ENCODE data around the gene NDUFA13. TPM values are rescaled to one million over a fixed set of nuclear protein-coding genes. Genes with fewer than 3 reads are reported as not detected.

NDUFA13 gene
- total RNA-seq, 1 donor from 2014 or later: 47.9 TPM

DNA sequence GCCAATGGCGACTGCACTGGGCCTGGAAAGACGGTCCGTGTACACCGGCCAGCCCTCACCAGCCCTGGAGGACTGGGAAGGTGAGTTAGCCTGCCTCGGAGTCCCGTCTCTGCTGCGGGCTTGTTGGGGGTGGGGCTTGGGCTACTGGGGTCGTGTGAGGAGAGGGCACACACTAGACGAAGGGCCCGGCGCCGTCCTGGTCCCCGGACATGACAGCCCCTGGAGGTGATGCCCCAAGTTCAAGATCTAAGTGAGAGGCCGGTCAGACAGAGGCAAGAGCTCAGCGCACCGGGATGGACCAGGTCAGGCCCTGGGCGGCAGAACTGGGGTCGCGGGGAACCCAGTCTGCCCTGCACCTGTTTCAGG is 23.7 kb downstream of the NDUFA13 start:
- Histone ChIP-seq H3K9me3 (no peaks in the 10 kb centered on the region), H3K27me3 (no peaks in the 10 kb centered on the region), H3K36me3 (no peaks in the 10 kb centered on the region), H3K4me3 (no peak overlapping the region), H3K27ac (no peak overlapping the region), H3K4me1 (peaks cover 37% of the 10 kb centered on the region)
- intact Hi-C loops (cut with DNase I): loop anchor here (2.0 to 10.0 kb wide), 3 partner anchors 77 to 735 kb away; no protein-coding TSS in a partner anchor
- TF ChIP-seq, protein P1, sequence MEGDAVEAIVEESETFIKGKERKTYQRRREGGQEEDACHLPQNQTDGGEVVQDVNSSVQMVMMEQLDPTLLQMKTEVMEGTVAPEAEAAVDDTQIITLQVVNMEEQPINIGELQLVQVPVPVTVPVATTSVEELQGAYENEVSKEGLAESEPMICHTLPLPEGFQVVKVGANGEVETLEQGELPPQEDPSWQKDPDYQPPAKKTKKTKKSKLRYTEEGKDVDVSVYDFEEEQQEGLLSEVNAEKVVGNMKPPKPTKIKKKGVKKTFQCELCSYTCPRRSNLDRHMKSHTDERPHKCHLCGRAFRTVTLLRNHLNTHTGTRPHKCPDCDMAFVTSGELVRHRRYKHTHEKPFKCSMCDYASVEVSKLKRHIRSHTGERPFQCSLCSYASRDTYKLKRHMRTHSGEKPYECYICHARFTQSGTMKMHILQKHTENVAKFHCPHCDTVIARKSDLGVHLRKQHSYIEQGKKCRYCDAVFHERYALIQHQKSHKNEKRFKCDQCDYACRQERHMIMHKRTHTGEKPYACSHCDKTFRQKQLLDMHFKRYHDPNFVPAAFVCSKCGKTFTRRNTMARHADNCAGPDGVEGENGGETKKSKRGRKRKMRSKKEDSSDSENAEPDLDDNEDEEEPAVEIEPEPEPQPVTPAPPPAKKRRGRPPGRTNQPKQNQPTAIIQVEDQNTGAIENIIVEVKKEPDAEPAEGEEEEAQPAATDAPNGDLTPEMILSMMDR (IDR thresholded peaks at IDR 0.05): no peak
- TF ChIP-seq POLR2AphosphoS5 (IDR thresholded peaks at IDR 0.05; ENCODE audit: insufficient read depth in 1 of 2, low read depth in 1 of 2): no peak
- DNase-seq (ENCODE audit: extremely low spot score in 2 of 2): no peak

DNA sequence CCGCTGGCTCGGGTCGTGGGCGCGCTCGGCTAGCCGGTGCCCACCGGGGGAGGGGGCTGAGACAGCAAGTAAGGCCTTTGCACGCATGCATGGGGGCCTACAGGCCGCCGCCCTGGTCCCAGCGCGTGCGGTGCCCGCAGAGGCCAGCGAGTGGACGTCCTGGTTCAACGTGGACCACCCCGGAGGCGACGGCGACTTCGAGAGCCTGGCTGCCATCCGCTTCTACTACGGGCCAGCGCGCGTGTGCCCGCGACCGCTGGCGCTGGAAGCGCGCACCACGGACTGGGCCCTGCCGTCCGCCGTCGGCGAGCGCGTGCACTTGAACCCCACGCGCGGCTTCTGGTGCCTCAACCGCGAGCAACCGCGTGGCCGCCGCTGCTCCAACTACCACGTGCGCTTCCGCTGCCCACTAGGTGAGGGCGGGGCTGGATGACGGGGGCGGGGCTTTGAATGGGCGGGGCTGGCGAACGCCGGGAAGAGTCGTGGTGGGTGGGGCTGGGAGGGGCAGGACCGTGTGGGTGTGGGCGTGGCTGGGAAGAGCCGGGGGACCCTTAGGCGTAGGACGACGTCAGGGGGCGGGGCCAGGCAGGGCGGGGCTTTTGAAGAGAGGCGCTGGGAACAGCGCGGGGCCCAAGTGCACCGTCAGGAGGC is 24.2 kb downstream of the NDUFA13 start:
- Histone ChIP-seq H3K27me3 (no peaks in the 10 kb centered on the region), H3K36me3 (no peaks in the 10 kb centered on the region), H3K27ac (no peak overlapping the region), H3K9me3 (no peaks in the 10 kb centered on the region), H3K4me3 (peak overlapping the region; percentile 16 to 21), H3K4me1 (peaks cover 37% of the 10 kb centered on the region)
- TF ChIP-seq, protein P1 (IDR thresholded peaks at IDR 0.05): no peak
- TF ChIP-seq POLR2A (IDR thresholded peaks at IDR 0.05) (no peak), POLR2AphosphoS5 (IDR thresholded peaks at IDR 0.05; ENCODE audit: insufficient read depth in 1 of 2, low read depth in 1 of 2) (no peak)
- no peak for DNase-seq (ENCODE audit: extremely low spot score in 2 of 2)
- intact Hi-C loops (cut with DNase I): loop anchor here (10.0 kb wide), 1 partner anchor 415 kb away; no protein-coding TSS in a partner anchor

DNA sequence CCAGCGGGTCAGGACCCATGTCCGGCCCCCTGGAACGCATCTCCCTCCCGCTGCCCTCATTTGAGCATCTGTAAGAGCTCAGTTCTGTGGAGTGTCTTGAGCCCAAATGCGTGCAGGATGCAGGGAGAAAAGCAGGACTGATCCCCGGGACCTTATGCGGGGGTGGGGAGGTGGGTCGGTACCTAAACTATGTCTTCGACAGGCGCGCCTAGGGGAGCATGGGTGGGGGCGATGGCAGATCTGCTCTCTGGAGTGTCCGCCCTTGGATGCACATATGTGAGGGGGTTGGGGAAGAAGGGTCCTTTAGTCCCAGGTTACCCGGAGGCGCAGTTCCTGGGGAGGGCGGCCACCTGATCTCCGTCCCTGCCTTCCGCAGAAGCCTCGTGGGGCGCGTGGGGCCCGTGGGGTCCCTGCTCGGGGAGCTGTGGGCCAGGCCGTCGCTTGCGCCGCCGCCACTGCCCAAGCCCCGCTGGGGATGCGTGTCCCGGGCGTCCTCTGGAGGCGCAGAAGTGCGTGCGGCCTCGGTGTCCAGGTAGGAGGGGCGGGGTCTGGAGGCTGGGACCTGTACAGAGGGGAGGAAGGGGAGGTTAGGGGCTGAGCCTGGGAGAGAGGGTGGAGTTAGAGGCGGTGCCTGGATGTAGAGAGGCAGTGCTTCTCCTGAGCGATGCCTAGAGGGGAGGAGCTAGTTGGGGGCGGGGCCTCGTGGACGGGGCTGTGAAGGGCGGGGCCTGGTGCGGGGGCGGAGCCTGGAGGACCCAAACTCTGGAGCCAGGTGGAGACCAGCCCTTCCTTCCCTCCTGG is 24.9 kb downstream of the NDUFA13 start:
- Histone ChIP-seq H3K4me3 (peak overlapping the region; percentile 16 to 21), H3K9me3 (no peaks in the 10 kb centered on the region), H3K4me1 (peaks cover 37% of the 10 kb centered on the region), H3K27me3 (no peaks in the 10 kb centered on the region), H3K27ac (no peak overlapping the region), H3K36me3 (no peaks in the 10 kb centered on the region)
- no peak for DNase-seq (ENCODE audit: extremely low spot score in 2 of 2)
- TF ChIP-seq, protein P1 (IDR thresholded peaks at IDR 0.05): no peak
- intact Hi-C loops (cut with DNase I): loop anchor here (10.0 kb wide), 1 partner anchor 414 kb away; no protein-coding TSS in a partner anchor

DNA sequence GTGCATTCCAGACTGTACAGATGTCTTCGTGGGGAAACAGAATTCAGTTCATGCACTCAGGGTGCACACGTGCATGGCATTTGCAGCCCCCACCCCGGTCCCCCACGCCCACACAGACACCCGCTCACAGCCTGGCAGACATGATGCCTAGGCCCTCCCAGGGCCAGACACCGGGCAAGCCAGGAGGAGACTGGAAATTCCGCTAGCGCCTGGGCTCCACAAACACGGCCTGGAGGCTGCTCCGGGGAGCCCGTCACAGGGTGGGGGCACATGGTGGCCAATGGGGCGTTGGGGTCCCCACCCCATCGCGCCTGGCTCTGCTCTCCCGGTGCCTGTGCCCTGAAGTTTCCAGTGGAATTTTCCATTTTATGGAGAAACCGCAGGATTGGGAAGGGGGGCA is 25.6 kb downstream of the NDUFA13 start:
- Histone ChIP-seq H3K9me3 (no peaks in the 10 kb centered on the region), H3K4me1 (peaks cover 37% of the 10 kb centered on the region), H3K27me3 (no peaks in the 10 kb centered on the region), H3K4me3 (no peak overlapping the region), H3K36me3 (no peaks in the 10 kb centered on the region), H3K27ac (no peak overlapping the region)
- TF ChIP-seq, protein P1 (IDR thresholded peaks at IDR 0.05): no peak
- no peak for TF ChIP-seq POLR2A (IDR thresholded peaks at IDR 0.05)
- TF ChIP-seq POLR2AphosphoS5 (IDR thresholded peaks at IDR 0.05; ENCODE audit: insufficient read depth in 1 of 2, low read depth in 1 of 2): no peak
- DNase-seq (ENCODE audit: extremely low spot score in 2 of 2): no peak
- intact Hi-C loops (cut with DNase I): loop anchor here (10.0 kb wide), 1 partner anchor 413 kb away; no protein-coding TSS in a partner anchor

DNA sequence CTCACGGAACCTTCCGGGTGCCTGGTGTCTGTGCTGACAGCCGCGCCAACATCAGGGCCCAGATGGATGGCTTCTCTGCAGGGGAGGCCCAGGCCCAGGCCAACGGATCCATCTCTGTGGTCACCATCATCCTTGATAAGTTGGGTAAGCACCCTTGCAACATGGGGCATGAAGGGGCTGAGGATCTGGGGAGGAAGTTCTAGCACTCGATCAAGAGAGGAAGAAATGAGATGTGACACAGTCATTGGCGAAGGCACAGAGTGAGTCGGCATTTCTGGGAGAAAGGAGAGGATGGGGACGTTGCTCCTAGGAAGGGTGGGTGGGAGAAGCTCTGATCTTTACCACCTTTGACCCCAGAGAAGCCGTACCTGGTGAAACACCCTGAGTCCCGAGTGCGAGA is 26.5 kb downstream of the NDUFA13 start:
- intact Hi-C loops (cut with DNase I): loop anchor here (10.0 kb wide), 1 partner anchor 412 kb away; no protein-coding TSS in a partner anchor
- DNase-seq (ENCODE audit: extremely low spot score in 2 of 2): no peak
- H3K27ac ChIP-seq: no peak overlapping the region
- no peak overlapping the region for H3K4me3 ChIP-seq
- no peaks in the 10 kb centered on the region for H3K36me3 ChIP-seq
- H3K4me1 ChIP-seq: peaks cover 37% of the 10 kb centered on the region
- H3K27me3 ChIP-seq: no peaks in the 10 kb centered on the region
- no peaks in the 10 kb centered on the region for H3K9me3 ChIP-seq
- TF ChIP-seq POLR2AphosphoS5 (IDR thresholded peaks at IDR 0.05; ENCODE audit: insufficient read depth in 1 of 2, low read depth in 1 of 2): no peak
- TF ChIP-seq, protein P1 (IDR thresholded peaks at IDR 0.05): no peak
- no peak for TF ChIP-seq POLR2A (IDR thresholded peaks at IDR 0.05)
